NCI-H187 treated with DMSO at 0.1 percent for 48 hours (cell line): ENCODE results near the gene NPAS3.
A peak's percentile ranks its signal among the peaks of the same experiment; 100 is the strongest.

ENCODE experiments used
- DNase-seq: peaks from one replicate; lab custom pipeline; 2025; lab: John Stamatoyannopoulos, UW

The NPAS3 gene

GRCh38 chr14:33762161-33762851 lies 823.6 kb downstream of the NPAS3 start:
- DNase-seq = no peak

- DNase-seq = no peak
Observed at GRCh38 chr14:33764876-33765650, 826.4 kb downstream of the NPAS3 start.

GRCh38 chr14:33767586-33768457 lies 829.1 kb downstream of the NPAS3 start:
- DNase-seq = no peak

- no peak for DNase-seq
Observed at GRCh38 chr14:33768458-33768830, 829.8 kb downstream of the NPAS3 start.

GRCh38 chr14:33773205-33774030 lies 834.7 kb downstream of the NPAS3 start:
- no peak for DNase-seq

GRCh38 chr14:33774161-33774560 lies 835.5 kb downstream of the NPAS3 start:
- no peak for DNase-seq

- DNase-seq = no peak
Observed at GRCh38 chr14:33774723-33775470, 836.2 kb downstream of the NPAS3 start.

- DNase-seq = no peak
Observed at GRCh38 chr14:33776871-33777270, 838.2 kb downstream of the NPAS3 start.

GRCh38 chr14:33777681-33778080 lies 839.0 kb downstream of the NPAS3 start:
- DNase-seq = no peak

- no peak for DNase-seq
Observed at GRCh38 chr14:33780035-33780434, 841.4 kb downstream of the NPAS3 start.

- DNase-seq = no peak
Observed at GRCh38 chr14:33781236-33781635, 842.6 kb downstream of the NPAS3 start.

GRCh38 chr14:33782923-33783322 lies 844.2 kb downstream of the NPAS3 start:
- DNase-seq = no peak

- no peak for DNase-seq
Observed at GRCh38 chr14:33786091-33786825, 847.6 kb downstream of the NPAS3 start.

- no peak for DNase-seq
Observed at GRCh38 chr14:33788161-33788560, 849.5 kb downstream of the NPAS3 start.

- no peak for DNase-seq
Observed at GRCh38 chr14:33790996-33791395, 852.3 kb downstream of the NPAS3 start.

- no peak for DNase-seq
Observed at GRCh38 chr14:33792009-33792719, 853.5 kb downstream of the NPAS3 start.

- peak; percentile 11 for DNase-seq
Observed at GRCh38 chr14:33792720-33793368, 854.2 kb downstream of the NPAS3 start.

- no peak for DNase-seq
Observed at GRCh38 chr14:33793398-33794110, 854.9 kb downstream of the NPAS3 start.
